GM19023 (cell line): Measurements from ENCODE around the gene DSCAML1.

Source experiments
- ATAC-seq: cut with Tn5 transposase; IDR thresholded peaks from one replicate; pipeline ENCODE4 v1.9.1; 2021; ENCODE audit warnings: mild to moderate bottlenecking, moderate library complexity; ENCODE audit not compliant: unreplicated experiment

DSCAML1 gene, protein sequence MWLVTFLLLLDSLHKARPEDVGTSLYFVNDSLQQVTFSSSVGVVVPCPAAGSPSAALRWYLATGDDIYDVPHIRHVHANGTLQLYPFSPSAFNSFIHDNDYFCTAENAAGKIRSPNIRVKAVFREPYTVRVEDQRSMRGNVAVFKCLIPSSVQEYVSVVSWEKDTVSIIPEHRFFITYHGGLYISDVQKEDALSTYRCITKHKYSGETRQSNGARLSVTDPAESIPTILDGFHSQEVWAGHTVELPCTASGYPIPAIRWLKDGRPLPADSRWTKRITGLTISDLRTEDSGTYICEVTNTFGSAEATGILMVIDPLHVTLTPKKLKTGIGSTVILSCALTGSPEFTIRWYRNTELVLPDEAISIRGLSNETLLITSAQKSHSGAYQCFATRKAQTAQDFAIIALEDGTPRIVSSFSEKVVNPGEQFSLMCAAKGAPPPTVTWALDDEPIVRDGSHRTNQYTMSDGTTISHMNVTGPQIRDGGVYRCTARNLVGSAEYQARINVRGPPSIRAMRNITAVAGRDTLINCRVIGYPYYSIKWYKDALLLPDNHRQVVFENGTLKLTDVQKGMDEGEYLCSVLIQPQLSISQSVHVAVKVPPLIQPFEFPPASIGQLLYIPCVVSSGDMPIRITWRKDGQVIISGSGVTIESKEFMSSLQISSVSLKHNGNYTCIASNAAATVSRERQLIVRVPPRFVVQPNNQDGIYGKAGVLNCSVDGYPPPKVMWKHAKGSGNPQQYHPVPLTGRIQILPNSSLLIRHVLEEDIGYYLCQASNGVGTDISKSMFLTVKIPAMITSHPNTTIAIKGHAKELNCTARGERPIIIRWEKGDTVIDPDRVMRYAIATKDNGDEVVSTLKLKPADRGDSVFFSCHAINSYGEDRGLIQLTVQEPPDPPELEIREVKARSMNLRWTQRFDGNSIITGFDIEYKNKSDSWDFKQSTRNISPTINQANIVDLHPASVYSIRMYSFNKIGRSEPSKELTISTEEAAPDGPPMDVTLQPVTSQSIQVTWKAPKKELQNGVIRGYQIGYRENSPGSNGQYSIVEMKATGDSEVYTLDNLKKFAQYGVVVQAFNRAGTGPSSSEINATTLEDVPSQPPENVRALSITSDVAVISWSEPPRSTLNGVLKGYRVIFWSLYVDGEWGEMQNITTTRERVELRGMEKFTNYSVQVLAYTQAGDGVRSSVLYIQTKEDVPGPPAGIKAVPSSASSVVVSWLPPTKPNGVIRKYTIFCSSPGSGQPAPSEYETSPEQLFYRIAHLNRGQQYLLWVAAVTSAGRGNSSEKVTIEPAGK (N-terminal part only)

DNA sequence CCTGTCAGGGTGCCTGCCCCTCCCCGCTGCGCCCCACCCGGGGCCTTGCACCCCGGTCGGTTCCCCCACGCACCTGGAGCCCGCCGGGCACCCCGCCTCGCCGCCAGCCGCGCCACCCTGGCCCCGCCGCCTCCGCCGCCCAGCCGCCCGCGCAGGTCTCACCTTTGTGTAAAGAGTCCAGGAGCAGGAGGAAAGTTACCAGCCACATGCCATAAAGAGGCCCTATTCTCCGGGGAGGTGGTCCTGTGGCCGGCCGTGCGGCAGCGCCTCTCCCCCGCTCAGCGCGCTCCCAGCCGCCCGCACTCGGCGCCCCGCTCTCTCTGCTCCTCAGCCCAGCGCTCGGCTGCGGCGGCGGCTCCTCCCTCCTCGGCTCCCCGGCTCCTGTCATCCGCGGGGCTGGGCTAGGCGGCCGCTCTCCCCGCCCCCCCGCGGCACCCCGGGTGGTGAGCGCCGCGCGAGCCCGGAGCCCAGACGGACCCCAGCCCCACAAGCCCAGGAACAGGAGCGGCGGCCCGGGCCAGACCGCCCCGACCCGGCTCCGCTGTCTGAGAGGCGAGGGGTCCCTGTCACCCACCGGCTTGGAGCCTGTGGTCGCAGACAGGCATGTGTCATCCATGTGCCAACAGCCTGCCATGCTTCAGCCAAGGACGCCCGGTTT is at the start of gene DSCAML1:
Gene DSCAML1, minus strand, starts transcription at position 345 of the 658 bp plus-strand sequence. Its CDS starts 137 bp downstream, at position 208.
- ATAC-seq = no peak

DNA sequence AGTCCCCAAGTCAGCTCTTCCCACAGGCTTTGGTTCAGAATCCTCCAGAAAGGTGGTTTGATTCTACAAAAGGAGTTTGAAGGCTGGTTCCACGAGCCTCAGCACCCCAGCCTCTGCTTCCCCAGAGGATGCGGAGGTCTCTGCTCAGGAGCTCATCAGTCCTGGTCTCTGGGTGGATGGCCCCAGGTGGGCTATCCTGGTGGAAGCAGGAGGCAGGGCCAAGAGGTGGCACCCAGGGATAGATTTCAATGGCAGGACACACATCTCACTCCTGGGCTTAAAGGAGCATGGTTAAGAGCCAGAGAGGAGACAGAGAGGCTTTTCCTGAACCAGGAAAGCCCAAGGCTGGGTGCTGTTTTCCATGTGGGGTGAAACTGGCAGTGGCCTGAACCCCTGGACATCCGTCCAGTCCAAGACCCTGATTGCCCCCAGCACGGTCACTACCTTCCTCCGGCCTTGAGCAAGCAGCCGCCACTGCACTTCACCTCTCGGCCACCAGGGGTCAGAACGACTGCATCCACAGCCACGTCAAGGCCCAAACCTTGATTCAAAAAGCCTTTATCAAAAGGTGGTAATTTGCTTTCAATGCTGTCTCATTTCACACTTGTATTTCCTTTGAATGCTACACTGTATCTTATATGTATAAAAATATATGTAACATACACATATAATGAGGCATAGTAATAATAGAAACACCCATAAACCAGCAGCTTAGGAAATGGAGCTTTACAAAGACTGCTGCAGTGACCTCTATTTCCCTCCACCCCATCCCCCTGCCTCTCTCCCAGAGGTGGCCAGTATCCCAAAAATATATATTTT is 46.9 kb upstream of the DSCAML1 start:
- no peak for ATAC-seq

DNA sequence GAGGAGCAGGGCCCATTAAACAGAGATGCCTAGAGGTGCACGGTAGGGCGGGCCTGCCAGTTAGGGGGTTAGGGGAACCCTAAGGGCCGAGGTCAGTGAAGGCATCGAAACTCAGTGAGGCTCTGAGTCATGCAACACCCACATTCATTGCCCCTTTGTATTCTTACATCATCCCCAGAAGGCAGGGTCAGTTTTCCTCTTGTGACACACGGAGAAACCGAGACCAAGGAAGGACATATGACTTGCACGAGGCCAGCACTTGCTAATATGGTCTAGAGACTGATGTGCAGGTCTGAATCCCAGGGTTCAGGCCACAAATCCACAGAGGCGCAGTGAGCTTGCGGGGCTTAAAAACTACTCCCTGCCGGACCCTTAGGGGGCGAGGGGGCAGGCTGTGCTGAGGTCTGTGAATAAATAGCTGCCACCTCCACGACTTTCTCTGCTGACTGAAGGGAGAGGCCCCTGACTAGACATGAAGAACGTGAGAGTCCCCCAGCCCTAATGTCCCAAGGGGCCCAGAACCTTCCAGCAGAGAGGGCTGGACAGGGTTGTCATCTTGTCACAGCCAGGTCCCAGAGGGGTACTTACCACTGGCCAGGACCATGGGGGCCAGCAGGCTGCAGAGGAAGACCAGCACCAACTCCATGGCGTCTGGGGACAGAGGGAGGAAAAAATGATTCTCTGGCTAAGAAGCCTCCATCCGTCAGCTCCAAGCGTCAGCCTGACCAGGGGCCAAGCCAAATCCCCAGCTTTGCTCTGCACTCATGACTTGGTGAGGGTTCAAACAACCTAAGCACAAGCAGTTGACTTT is 45.3 kb upstream of the DSCAML1 start:
- no peak for ATAC-seq

DNA sequence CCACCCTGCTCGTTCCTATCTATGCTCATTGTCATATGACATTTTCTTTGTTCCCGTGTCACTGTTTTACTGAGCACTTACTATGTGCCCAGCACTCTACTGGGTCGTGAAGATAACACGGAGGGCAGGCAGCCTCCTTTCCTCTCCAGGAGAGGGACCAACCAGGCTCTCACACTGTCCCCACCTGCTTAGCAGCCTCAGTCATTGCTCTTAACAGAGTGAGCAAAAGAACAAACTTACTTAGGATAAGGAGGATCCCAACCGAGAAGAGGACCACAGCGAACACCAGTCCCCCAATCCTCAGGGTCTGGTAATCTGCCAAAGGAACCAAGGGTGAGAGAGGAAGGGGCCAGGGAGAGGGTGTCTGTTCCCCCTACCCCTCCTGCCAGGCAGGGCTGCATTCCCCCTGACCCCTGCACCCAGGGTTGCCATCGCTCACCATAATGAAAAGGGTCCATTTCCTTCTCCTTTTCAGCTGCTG is 44.6 kb upstream of the DSCAML1 start:
- ATAC-seq = no peak

DNA sequence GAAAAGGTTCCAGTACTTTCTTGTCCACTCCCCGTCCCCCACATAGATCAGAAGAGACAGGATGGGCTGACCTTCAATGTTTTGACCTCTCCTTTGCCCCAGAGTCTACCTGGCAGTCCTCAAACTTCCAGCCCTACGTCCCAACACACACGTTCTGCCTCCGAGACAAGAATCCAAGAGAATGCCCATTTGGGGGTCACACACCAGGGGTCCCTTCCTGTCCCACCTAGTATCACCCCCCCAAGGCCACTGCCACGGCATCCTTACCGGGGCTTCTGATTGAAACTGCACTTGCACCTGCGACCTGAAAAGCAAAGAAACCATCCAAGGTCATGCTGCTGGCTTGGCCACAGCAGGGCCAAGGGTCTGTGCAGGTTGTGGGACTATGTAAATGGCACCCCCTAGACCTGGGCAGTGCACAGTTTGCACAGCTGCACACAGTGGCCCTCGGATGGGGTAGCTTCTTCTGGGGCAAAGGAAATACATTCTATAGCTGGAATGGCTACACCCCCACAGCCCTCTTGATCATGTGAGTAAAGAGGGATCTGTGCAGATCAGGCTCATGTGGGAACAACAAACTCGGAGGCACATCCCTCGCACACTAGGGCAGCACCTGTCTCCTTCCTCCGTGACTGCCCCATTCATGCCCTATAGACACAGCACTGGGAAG is 44.0 kb upstream of the DSCAML1 start:
- ATAC-seq = no peak

DNA sequence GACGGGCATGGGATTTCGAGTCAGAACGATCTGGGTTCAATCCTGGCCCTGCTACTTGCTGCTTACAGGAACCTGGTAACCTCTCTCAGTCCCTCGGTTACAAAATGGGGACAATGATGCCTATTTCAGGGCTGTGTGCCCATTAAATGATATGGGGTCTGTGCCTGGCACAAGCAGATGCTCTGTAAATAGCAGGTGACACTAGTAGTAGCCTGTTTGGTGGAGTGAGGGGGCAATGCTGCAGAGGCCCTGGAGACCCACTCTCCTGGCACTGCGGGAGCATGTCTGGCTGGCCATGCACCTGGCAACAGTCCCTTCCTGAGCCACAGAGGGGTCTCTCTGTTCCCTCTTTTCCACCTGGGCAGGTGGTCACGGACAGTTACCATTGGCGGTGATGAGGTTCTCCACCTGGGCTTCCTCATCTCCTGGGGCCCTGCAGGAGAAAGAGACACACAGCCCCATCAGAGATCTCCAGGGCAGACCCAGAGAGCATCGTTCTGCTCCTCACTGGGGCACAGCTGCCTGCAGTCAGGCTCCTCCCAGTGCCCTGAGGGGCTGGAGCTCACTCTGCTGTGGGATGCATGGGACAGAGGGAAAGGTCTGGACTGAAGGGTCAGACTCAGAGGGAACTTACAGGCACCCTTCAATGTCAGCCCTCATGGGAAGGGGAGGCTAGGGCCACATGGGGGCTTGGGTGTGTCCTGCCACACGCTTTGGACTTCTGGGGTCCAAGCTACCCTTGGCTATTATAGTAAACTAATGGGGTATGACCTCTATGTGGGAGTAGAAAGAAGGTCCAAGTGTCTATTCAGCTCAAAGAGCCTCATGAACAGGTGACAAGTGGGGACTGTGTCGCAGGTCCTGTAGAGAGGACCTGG is 43.2 kb upstream of the DSCAML1 start:
- ATAC-seq = no peak

DNA sequence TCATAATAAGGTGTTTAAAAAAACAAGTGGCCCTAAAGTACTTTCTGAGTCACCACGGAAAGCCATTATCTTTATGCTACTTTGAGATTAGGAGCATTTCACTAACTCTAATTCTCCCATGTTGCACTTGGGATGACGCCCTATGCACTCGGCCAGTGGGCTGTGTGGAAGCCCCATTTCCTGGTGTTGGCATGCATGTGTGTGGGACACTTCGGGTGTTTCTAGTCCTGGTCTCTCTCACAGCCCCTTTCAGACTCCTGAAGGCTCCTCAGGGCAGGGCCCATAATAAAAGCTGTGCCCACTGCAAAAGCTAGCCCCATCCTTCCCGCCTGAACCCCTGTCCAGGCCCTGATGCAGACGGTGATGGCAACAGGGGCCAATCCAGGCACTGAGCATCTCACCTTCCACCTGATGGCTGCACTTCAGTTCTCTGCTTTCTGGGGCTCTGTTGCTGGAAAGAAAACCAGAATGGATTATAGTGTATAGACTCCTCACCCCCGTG is 42.4 kb upstream of the DSCAML1 start:
- ATAC-seq = no peak

DNA sequence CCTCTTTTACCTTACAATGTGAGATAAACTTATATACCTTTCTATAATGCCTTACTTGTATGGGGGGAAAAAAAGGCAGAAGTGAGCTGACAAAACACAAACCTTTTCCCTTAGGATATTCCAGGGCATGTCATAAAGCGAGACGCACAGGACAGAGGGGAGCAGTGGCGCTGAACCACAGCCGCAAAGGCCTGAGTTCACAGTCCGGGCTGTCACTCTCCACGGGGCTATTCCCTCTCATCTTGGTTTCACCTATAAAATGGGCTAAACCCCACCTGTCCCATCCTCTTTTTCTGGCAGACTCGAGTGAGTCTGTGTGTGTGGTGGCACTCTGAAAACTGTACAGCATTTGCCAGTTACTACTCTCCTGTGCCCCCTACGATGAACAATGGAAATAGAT is 41.9 kb upstream of the DSCAML1 start:
- no peak for ATAC-seq

DNA sequence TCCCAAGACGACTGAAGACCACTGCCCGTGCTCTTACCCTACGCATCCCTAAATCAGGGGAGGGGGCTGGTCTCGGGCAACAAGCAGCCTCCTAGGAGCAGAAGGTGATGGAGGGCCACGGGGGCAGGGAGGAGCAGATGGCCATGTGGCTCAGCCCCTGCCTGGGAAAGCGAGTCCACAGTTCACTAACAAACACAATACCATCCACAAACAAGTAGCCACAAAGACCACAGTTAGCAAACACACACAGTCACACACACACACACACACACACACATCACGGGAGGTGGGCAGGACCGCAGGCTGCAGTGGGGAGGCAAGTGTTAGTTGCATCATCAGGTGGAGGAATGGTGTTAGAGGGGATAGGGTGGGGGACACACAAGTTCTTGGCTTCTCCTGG is 40.8 kb upstream of the DSCAML1 start:
- ATAC-seq = no peak

DNA sequence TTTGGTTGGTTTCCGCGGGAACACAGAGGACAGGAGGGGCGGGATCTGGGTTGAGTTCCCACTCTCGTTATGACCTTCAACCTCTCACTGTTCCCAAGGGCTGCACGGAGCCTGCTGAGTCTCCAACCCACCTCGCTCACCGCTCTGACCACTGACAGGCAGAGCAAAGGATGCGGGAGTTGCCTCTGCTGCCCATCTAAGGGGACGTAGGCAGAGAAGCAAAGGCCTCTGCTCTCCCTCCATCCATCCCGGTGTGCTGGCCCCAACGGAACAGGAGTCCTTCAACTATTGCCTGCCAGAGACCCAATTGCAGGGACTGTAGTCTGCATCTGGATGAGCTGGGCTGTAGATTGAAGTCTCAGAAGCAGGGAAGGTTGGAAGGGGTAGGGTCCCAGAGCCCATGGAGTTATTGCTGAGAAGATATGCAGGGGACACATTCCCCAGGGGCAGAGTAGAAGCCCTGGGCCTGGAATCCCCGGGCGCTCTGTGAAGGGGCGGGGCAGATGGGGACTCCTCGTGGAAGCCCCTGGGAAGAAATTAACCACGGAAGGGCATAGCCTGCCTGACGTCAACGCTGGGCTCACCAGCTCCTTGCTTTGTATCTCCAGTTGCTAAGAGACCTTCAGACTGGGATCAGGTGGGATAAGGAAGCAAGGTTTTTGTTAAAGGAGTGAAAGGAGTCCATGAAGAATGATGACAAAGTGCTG is 40.2 kb upstream of the DSCAML1 start:
- ATAC-seq = no peak

DNA sequence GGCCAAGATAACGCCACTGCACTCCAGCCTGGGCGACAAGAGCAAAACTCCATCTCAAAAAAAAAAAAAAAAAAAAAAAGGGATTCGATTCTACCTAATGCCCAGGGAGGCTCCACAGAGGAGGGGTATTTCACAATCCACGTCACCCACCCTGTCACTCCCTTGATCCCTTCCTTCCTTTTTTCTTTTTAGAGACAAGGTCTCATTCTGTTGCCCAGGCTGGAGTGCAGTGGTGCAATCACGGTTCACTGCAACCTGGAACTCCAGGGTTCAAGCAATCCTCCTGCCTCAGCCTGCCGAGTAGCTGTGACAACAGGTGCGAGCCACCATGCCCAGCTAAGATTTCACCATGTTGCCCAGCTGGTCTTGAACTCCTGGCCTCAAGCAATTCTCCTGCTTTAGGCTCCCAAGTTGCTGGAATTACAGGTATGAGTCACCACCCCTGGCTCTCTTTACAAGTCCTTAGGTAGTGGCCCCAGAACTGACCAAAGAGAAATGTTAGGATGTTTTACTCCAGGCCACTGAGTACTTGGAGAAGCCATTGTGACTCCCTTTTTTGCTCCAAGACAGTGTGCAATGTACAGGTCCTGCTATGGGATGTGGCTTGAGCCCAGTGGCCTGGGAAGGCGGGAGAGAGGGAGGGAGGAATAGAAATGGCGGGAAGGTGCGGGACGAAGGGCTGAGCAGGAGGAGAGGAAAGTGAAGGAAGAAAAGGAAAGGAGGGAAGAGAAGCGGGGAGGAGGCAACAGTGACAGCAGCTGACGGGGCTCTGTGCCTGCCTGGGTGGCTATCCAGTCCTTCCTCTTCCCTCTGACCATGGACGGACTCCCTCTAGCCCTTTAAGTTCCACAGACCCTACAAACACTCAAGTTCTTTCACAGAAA is 39.3 kb upstream of the DSCAML1 start:
- no peak for ATAC-seq

DNA sequence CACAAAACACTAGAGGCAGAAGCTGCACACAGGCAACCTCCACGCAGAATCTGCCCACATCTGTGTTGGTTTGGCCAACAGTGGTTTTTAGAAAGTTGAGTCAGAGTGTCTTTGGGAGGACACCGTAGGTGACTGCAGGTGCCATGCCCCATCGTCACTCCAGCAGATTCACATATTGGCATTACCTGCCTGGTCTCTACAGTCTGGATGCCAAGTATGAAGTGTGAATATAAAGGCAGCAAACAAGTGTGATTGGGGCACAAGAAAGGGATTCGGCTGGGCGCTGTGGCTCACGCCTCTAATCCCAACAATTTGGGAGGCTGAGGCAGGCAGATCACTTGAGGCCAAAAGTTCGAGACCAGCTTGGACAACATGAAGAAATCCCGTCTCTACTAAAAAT is 38.6 kb upstream of the DSCAML1 start:
- no peak for ATAC-seq

DNA sequence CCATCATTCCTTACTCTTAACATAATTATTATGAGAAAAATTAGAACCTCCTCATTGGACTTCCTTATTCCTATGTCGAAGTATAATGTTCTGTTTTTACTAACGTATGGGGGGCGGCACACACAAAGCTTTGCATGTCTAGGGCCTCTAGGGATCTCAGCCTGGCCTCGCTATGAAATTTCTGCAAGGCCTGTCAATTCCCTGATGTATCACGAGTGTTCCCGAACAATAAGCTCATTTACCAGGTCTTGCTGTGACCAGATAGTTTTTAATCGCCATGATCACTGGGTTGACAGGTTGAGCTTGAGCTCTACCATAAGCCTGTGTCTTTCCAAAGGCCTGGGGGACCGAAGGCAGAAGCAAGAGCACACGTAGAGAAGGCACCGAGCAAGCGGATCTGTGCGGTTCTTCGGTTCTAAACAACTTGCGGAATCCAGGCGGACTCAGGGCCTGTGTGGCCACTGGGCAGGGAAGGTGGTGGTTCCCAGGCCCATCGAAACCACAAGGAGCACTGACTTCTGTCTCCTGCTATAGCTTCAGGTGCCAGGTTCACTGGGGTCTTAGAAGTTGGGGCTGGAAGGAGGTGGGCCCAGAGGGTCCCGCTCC is 37.9 kb upstream of the DSCAML1 start:
- no peak for ATAC-seq

DNA sequence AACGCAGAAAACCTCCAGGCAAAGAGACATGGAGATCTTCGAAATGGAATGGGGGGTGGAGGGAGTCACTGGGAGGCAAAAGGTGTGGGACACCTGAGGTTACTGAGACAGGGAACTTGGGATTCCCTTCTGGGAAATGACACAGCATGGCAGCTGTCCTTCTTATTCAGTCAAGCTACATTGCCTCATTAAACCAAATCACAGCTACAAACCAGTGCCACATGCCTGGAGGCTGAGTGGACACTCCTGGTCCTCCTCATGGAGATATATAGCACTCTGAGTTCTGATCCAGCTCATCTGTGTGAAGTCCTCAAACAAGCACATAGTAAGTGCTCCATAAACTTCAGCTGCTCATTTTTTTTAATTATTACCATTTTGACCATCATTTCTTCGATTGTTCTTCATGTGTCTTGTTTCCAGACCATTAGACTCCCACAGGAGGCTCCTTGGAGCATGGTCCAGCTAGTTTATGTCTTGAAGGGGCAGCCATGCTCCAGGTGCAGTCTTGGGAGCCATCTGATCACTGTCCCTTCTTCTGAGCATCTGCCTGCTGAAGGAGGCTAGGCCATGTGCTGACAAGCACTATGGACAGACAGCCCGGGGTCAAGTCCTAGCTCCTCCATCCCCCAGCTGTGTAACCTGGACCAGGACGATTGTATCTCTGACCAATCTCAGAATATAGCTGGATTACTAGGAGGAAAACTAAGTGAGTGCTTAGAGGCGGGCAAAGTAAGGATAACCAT is 37.2 kb upstream of the DSCAML1 start:
- ATAC-seq = no peak
